Brain microvascular endothelial cell (primary cell): ENCODE measurements around the gene KIF6.

ENCODE experiments used
- DNase-seq: peaks from one replicate; pipeline ENCODE4 v3.0.0-alpha.2; 2020
- H3K27ac ChIP-seq: fragments of 250-450 bp; sonication (Bioruptor Pico); 2 replicates; pipeline ENCODE4 v1.5.1; 2020; ENCODE audit warnings: mild to moderate bottlenecking, moderate library complexity
- H3K27me3 ChIP-seq: fragments of 250-450 bp; sonication (Bioruptor Pico); replicated peaks from 2 replicates; pipeline ENCODE4 v1.5.1; 2020; ENCODE audit warnings: mild to moderate bottlenecking
- H3K36me3 ChIP-seq: fragments of 250-450 bp; sonication (Bioruptor Pico); replicated peaks from 2 replicates; pipeline ENCODE4 v1.5.1; 2020; ENCODE audit warnings: mild to moderate bottlenecking
- H3K4me3 ChIP-seq: 2 replicates; pipeline ENCODE4 v1.5.1; 2011; ENCODE audit warnings: low read depth, mild to moderate bottlenecking, control low read depth, low read length, moderate library complexity
- CTCF ChIP-seq: IDR thresholded peaks from 2 replicates; pipeline ENCODE4 v1.5.1; 2011; ENCODE audit warnings: low read depth, mild to moderate bottlenecking, moderate library complexity, low read length, control low read depth, inconsistent platforms; ENCODE audit errors: missing control alignments
- in situ Hi-C: cut with HindIII; loops from 2 replicates; pipeline ENCODE4 v1.10.0; 2017; ENCODE audit warnings: low sequenced_read_pairs, low pct_ligation_motif_present

KIF6 gene

GRCh38 chr6:39314273-39314795 is 410.9 kb downstream of the KIF6 start, which contains the start of gene KCNK17:
Gene KCNK17, minus strand, starts transcription at chr6:39314419. Its CDS starts 99 bp downstream, at chr6:39314320.
- no peak within 1 kb of the TSS for H3K27ac ChIP-seq
- no peak for DNase-seq
- H3K27me3 ChIP-seq: peaks cover 37% of the 10 kb centered on the region
- H3K36me3 ChIP-seq: no peaks in the 10 kb centered on the region
- no peak for TF ChIP-seq CTCF
- in situ Hi-C loops: no loop called here
- no peak within 1 kb of the TSS for H3K4me3 ChIP-seq

- no peak for TF ChIP-seq CTCF
- peaks cover 37% of the 10 kb centered on the region for H3K27me3 ChIP-seq
- in situ Hi-C loops: no loop called here
- H3K4me3 ChIP-seq: no peak overlapping the region
- H3K27ac ChIP-seq: no peak overlapping the region
- DNase-seq: no peak
- no peaks in the 10 kb centered on the region for H3K36me3 ChIP-seq
These were observed 411.5 kb downstream of the KIF6 start for GRCh38 chr6:39313526-39314272.

GRCh38 chr6:39312912-39313525 is 412.2 kb downstream of the KIF6 start:
- Histone ChIP-seq H3K27me3 (peaks cover 37% of the 10 kb centered on the region), H3K36me3 (no peaks in the 10 kb centered on the region), H3K27ac (no peak overlapping the region), H3K4me3 (no peak overlapping the region)
- TF ChIP-seq CTCF: no peak
- DNase-seq: no peak
- in situ Hi-C loops: no loop called here

GRCh38 chr6:39310542-39310941 is 414.7 kb downstream of the KIF6 start:
- TF ChIP-seq CTCF: no peak
- DNase-seq: no peak
- Histone ChIP-seq H3K27me3 (peaks cover 37% of the 10 kb centered on the region), H3K27ac (no peak overlapping the region), H3K36me3 (no peaks in the 10 kb centered on the region), H3K4me3 (no peak overlapping the region)
- in situ Hi-C loops: no loop called here

- in situ Hi-C loops: no loop called here
- Histone ChIP-seq H3K4me3 (no peak overlapping the region), H3K36me3 (no peaks in the 10 kb centered on the region), H3K27me3 (peaks cover 32% of the 10 kb centered on the region), H3K27ac (no peak overlapping the region)
- DNase-seq: peak; percentile 64
- peak; percentile 95 for TF ChIP-seq CTCF
These were observed 415.2 kb downstream of the KIF6 start for GRCh38 chr6:39309942-39310531.
